ENCODE results near the gene PWP2. TPM values are rescaled to one million over a fixed set of nuclear protein-coding genes. Genes with fewer than 3 reads are reported as not detected.
"Not testable (repeated sequence)": the region's sequence is repeated elsewhere in the genome, so short reads cannot be mapped to it uniquely, and the experiment has no call there.

The PWP2 gene
- polyA plus RNA-seq, 4 donors = 4.1 to 10.1 (median 5.9) TPM

- DNase-seq (ENCODE audit: low read depth in 4 of 4, low spot score in 2 of 4) = no peak
Measured at GRCh38 chr21:44082648-44083440, 24.4 kb upstream of the PWP2 start.

- DNase-seq (ENCODE audit: low read depth in 4 of 4, low spot score in 2 of 4) = no peak
Measured at GRCh38 chr21:44083631-44084291, 23.4 kb upstream of the PWP2 start.

GRCh38 chr21:44084496-44085241 lies 22.5 kb upstream of the PWP2 start:
- no peak for DNase-seq (ENCODE audit: low read depth in 4 of 4, low spot score in 2 of 4)

- DNase-seq (ENCODE audit: low read depth in 4 of 4, low spot score in 2 of 4) = no peak
Measured at GRCh38 chr21:44085491-44086321, 21.5 kb upstream of the PWP2 start.

- DNase-seq (ENCODE audit: low read depth in 4 of 4, low spot score in 2 of 4) = no peak
Measured at GRCh38 chr21:44086636-44087425, 20.4 kb upstream of the PWP2 start.

- no peak for DNase-seq (ENCODE audit: low read depth in 4 of 4, low spot score in 2 of 4)
Measured at GRCh38 chr21:44087426-44088400, 19.5 kb upstream of the PWP2 start.

- DNase-seq (ENCODE audit: low read depth in 4 of 4, low spot score in 2 of 4) = no peak
Measured at GRCh38 chr21:44088401-44088780, 18.8 kb upstream of the PWP2 start.

- DNase-seq (ENCODE audit: low read depth in 4 of 4, low spot score in 2 of 4) = peak in 3 of 4 donors; percentile 20 to 68 (median 21)
Measured at GRCh38 chr21:44089001-44089911, 17.9 kb upstream of the PWP2 start.

GRCh38 chr21:44090325-44090724 lies 16.9 kb upstream of the PWP2 start:
- DNase-seq (ENCODE audit: low read depth in 4 of 4, low spot score in 2 of 4) = no peak

- DNase-seq (ENCODE audit: low read depth in 4 of 4, low spot score in 2 of 4) = no peak
Measured at GRCh38 chr21:44092211-44092610, 15.0 kb upstream of the PWP2 start.

GRCh38 chr21:44093761-44094160 lies 13.4 kb upstream of the PWP2 start:
- no peak for DNase-seq (ENCODE audit: low read depth in 4 of 4, low spot score in 2 of 4)

- no peak for DNase-seq (ENCODE audit: low read depth in 4 of 4, low spot score in 2 of 4)
Measured at GRCh38 chr21:44094832-44095231, 12.4 kb upstream of the PWP2 start.

- DNase-seq (ENCODE audit: low read depth in 4 of 4, low spot score in 2 of 4) = not testable (repeated sequence)
Measured at GRCh38 chr21:44098507-44098906, 8.7 kb upstream of the PWP2 start.

- not testable (repeated sequence) for DNase-seq (ENCODE audit: low read depth in 4 of 4, low spot score in 2 of 4)
Measured at GRCh38 chr21:44098964-44099363, 8.2 kb upstream of the PWP2 start.

GRCh38 chr21:44107589-44107988 lies 390 bp downstream of the PWP2 start:
- DNase-seq (ENCODE audit: low read depth in 4 of 4, low spot score in 2 of 4) = not testable (repeated sequence)

- DNase-seq (ENCODE audit: low read depth in 4 of 4, low spot score in 2 of 4) = not testable (repeated sequence)
Measured at GRCh38 chr21:44113702-44114371, 6.6 kb downstream of the PWP2 start.

GRCh38 chr21:44122131-44122530 lies 14.9 kb downstream of the PWP2 start:
- DNase-seq (ENCODE audit: low read depth in 4 of 4, low spot score in 2 of 4) = not testable (repeated sequence)
